Endodermal cell (in vitro differentiated cells): ENCODE results near the gene CDH4. TPM values are rescaled to one million over a fixed set of nuclear protein-coding genes. Genes with fewer than 3 reads are reported as not detected.

Source experiments
- DNase-seq: peaks from one replicate; pipeline ENCODE4 v3.0.0-alpha.2; 2017
- H3K27ac ChIP-seq: 2 replicates; pipeline ENCODE4 v1.5.1; 2013; ENCODE audit warnings: mild to moderate bottlenecking, low read depth, low read length, moderate library complexity
- H3K27me3 ChIP-seq: 2 replicates; pipeline ENCODE4 v1.6.1; 2013; ENCODE audit warnings: mild to moderate bottlenecking, low read length, moderate library complexity; ENCODE audit not compliant: insufficient read depth, control insufficient read depth, poor library complexity, severe bottlenecking
- H3K36me3 ChIP-seq: 2 replicates; pipeline ENCODE4 v1.7.0; 2013; ENCODE audit warnings: mild to moderate bottlenecking, low read length, moderate library complexity; ENCODE audit not compliant: control insufficient read depth, insufficient read depth
- H3K4me1 ChIP-seq: one replicate; pipeline ENCODE4 v1.7.0; 2013; ENCODE audit warnings: low read length; ENCODE audit not compliant: control insufficient read depth, insufficient read depth
- H3K4me3 ChIP-seq: 2 replicates; pipeline ENCODE4 v1.5.1; 2013; ENCODE audit warnings: mild to moderate bottlenecking, low read length, moderate library complexity
- H3K9ac ChIP-seq: 2 replicates; pipeline ENCODE4 v1.6.1; 2013; ENCODE audit warnings: mild to moderate bottlenecking, low read length, moderate library complexity; ENCODE audit not compliant: poor library complexity, severe bottlenecking; ENCODE audit errors: extremely low read depth
- H3K9me3 ChIP-seq: 2 replicates; pipeline ENCODE4 v1.6.1; 2013; ENCODE audit warnings: mild to moderate bottlenecking, low read length, moderate library complexity; ENCODE audit not compliant: control insufficient read depth
- H3K27ac Mint-ChIP-seq: 2 replicates; pipeline ENCODE4 v1.8.0; 2020; ENCODE audit warnings: mixed read lengths
- H3K27me3 Mint-ChIP-seq: 2 replicates; pipeline ENCODE4 v1.8.0; 2021; ENCODE audit warnings: mild to moderate bottlenecking, mixed read lengths; ENCODE audit not compliant: insufficient read depth
- H3K36me3 Mint-ChIP-seq: 2 replicates; pipeline ENCODE4 v1.8.0; 2020; ENCODE audit warnings: low read depth, mixed read lengths
- H3K4me1 Mint-ChIP-seq: 2 replicates; pipeline ENCODE4 v1.8.0; 2020; ENCODE audit warnings: mixed read lengths
- H3K4me3 Mint-ChIP-seq: 2 replicates; pipeline ENCODE4 v1.8.0; 2020; ENCODE audit warnings: mild to moderate bottlenecking, moderate library complexity, mixed read lengths
- H3K9me3 Mint-ChIP-seq: 2 replicates; pipeline ENCODE4 v1.8.0; 2020; ENCODE audit warnings: mild to moderate bottlenecking, mixed read lengths
- CTCF ChIP-seq: fragments of 200-600 bp; sonication (generic); conservative IDR thresholded peaks from 2 replicates; pipeline ENCODE4 v1.5.0; 2021; ENCODE audit warnings: antibody characterized with exemption, mild to moderate bottlenecking
- whole genome bisulfite sequencing, 2 experiments: methylation state at CpG; one replicate each; pipeline versions ENCODE4 v1.1.5 to v1.1.7; 2013; ENCODE audit warnings: missing lambda C conversion rate in 2 of 2, mixed read lengths in 1 of 2; ENCODE audit not compliant: insufficient coverage in 1 of 2, insufficient read length in 1 of 2; 5-methylcytosine and 5-hydroxymethylcytosine counted together
- total RNA-seq, 2 donors: library from RNA; stranded (reverse); fragmentation: NEBNext Ultra II Directional in 1 of 2; extraction: Animal tissue kit (Norgen Biotek cat#: 25700) in 1 of 2; gene quantifications; 2 replicates in 1 of 2; 3 replicates in 1 of 2; pipeline ENCODE4 v1.2.1, GENCODE V29; 2021

Gene CDH4
- total RNA-seq, 2 donors from 2014 or later = 1.8 to 5.8 TPM

- Histone ChIP-seq H3K9ac (no peak overlapping the region), H3K27me3 (no peaks in the 10 kb centered on the region), H3K9me3 (no peaks in the 10 kb centered on the region), H3K4me1 (no peaks in the 10 kb centered on the region), H3K4me3 (no peak overlapping the region), H3K27ac (no peak overlapping the region), H3K36me3 (no peaks in the 10 kb centered on the region)
- no peaks in the 10 kb centered on the region for H3K36me3 Mint-ChIP-seq
- 68 to 81% methylated on average over 4 to 9 of the region's 9 CpGs for WGBS, 2 experiments
- no peaks in the 10 kb centered on the region for H3K9me3 Mint-ChIP-seq
- no peak overlapping the region for H3K27ac Mint-ChIP-seq
- DNase-seq = no peak
- no peak overlapping the region for H3K4me3 Mint-ChIP-seq
- peaks cover 5% of the 10 kb centered on the region for H3K27me3 Mint-ChIP-seq
- TF ChIP-seq CTCF = no peak
- no peaks in the 10 kb centered on the region for H3K4me1 Mint-ChIP-seq
These were observed 585.1 kb downstream of the CDH4 start for GRCh38 chr20:61837200-61837599.

- no peaks in the 10 kb centered on the region for H3K9me3 ChIP-seq
- no peaks in the 10 kb centered on the region for H3K27me3 Mint-ChIP-seq
- no peak overlapping the region for H3K4me3 ChIP-seq
- H3K9me3 Mint-ChIP-seq = no peaks in the 10 kb centered on the region
- no peaks in the 10 kb centered on the region for H3K36me3 ChIP-seq
- no peak overlapping the region for H3K9ac ChIP-seq
- no peak for TF ChIP-seq CTCF
- H3K27ac Mint-ChIP-seq = no peak overlapping the region
- H3K4me3 Mint-ChIP-seq = no peak overlapping the region
- H3K27me3 ChIP-seq = no peaks in the 10 kb centered on the region
- no peak overlapping the region for H3K27ac ChIP-seq
- peaks cover 2% of the 10 kb centered on the region for H3K4me1 Mint-ChIP-seq
- no peak for DNase-seq
- 90 to 92% methylated on average over 7 to 10 of the region's 10 CpGs for WGBS, 2 experiments
- H3K36me3 Mint-ChIP-seq = no peaks in the 10 kb centered on the region
- H3K4me1 ChIP-seq = no peaks in the 10 kb centered on the region
These were observed 587.3 kb downstream of the CDH4 start for GRCh38 chr20:61839223-61839911.

- H3K9ac ChIP-seq = no peak overlapping the region
- no peak for DNase-seq
- no peaks in the 10 kb centered on the region for H3K27me3 Mint-ChIP-seq
- no peaks in the 10 kb centered on the region for H3K27me3 ChIP-seq
- peaks cover 2% of the 10 kb centered on the region for H3K4me1 Mint-ChIP-seq
- no peak overlapping the region for H3K4me3 ChIP-seq
- no peak overlapping the region for H3K27ac Mint-ChIP-seq
- H3K36me3 Mint-ChIP-seq = no peaks in the 10 kb centered on the region
- WGBS, 2 experiments = 90 to 95% methylated on average over 23 to 26 of the region's 26 CpGs
- no peaks in the 10 kb centered on the region for H3K4me1 ChIP-seq
- H3K9me3 ChIP-seq = no peaks in the 10 kb centered on the region
- TF ChIP-seq CTCF = no peak
- H3K9me3 Mint-ChIP-seq = no peaks in the 10 kb centered on the region
- no peak overlapping the region for H3K4me3 Mint-ChIP-seq
- H3K36me3 ChIP-seq = no peaks in the 10 kb centered on the region
- peak overlapping the region; percentile 38 for H3K27ac ChIP-seq
These were observed 588.1 kb downstream of the CDH4 start for GRCh38 chr20:61839912-61840778.
